Measurements from ENCODE around the gene TNS2. TPM values are rescaled to one million over a fixed set of nuclear protein-coding genes. Genes with fewer than 3 reads are reported as not detected.
"Not testable (repeated sequence)": the region's sequence is repeated elsewhere in the genome, so short reads cannot be mapped to it uniquely, and the experiment has no call there.

Gene TNS2
- total and polyA plus RNA-seq, 2 donors (not counting 1 experiment from before 2014, with no cell fraction given): 0.60 to 1.3 TPM

DNA sequence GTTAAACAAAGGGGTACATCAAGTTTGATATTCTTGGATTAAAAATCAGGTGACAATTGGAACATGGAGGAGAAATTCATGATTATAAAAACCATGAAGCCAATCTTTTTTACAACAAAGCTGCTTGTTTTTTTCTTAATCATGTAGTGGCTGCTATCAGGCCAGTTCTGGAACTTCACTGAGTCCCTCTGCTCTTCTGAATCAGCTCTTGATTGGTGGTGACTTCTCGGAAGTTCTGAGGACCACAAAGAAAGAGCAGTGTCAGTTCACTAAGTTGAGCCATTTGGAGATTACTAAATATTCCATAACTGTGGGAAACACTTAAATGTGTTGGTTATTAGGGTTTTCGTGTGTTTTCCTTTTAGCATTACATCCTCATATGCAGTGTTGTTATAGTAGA lies 35.2 kb upstream of the TNS2 start:
- POLR2A ChIA-PET: no interaction called here

DNA sequence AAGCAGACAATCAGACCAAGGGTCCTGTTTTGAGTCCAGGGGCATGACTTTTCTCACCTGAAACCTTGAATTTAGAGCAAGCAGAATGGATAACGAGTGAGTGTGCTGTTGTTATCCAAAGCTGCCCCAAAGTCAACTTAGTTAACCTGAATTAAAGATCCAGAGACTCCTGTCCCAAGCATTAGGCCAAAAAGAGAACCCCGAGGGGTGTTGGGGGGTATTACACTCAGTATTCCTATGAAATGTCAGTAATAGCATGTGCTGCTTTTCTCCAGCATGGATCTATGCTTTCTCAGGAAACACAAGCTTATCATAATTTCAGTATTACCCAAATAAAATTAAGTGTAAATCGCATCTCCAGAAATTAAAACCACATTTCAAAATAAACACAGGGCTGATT lies 24.6 kb upstream of the TNS2 start:
- Mint-ChIP-seq H3K27me3 (no peaks in the 10 kb centered on the region), H3K27ac (no peak overlapping the region), H3K4me3 (no peak overlapping the region), H3K4me1 (no peaks in the 10 kb centered on the region), H3K9me3 (ENCODE audit: insufficient read depth) (no peaks in the 10 kb centered on the region)
- Histone ChIP-seq H3K79me2 (ENCODE audit: control insufficient read depth, insufficient read depth, low read length) (no peaks in the 10 kb centered on the region), H3K27me3 (replicated peaks in 1 of 4; ENCODE audit: control extremely low read depth in 1 of 4, control insufficient read depth in 3 of 4, insufficient read depth in 4 of 4, low read length in 3 of 4) (no peaks in the 10 kb centered on the region), H3K4me1 (ENCODE audit: control insufficient read depth in 2 of 2, insufficient read depth in 2 of 2, low read length in 2 of 2) (no peaks in the 10 kb centered on the region), H3K4me2 (replicated peaks; ENCODE audit: low read depth, low read length, poor library complexity, severe bottlenecking) (no peak overlapping the region), H3K27ac (ENCODE audit: low read length in 2 of 2) (no peak overlapping the region), H4K20me1 (ENCODE audit: control insufficient read depth, insufficient read depth, low read length, poor library complexity, severe bottlenecking) (peaks cover 32% of the 10 kb centered on the region), H3K9me3 (ENCODE audit: control extremely low read depth in 1 of 3, control insufficient read depth in 2 of 3, insufficient read depth in 1 of 3, low read length in 2 of 3) (no peaks in the 10 kb centered on the region), H2AFZ (ENCODE audit: insufficient read depth, low read depth, low read length, poor library complexity, severe bottlenecking) (no peak overlapping the region), H3K4me3 (ENCODE audit: control extremely low read depth in 1 of 5, extremely low read depth in 1 of 5, insufficient read depth in 1 of 5, low read depth in 2 of 5, low read length in 4 of 5) (no peak overlapping the region), H3K36me3 (replicated peaks in 1 of 2; ENCODE audit: control extremely low read depth in 1 of 2, control insufficient read depth in 1 of 2, extremely low read depth in 1 of 2, insufficient read depth in 2 of 2, low read length in 1 of 2) (peaks cover 21 to 88% of the 10 kb centered on the region in 2 experiments), H3K9ac (ENCODE audit: low read length) (no peak overlapping the region)
- no peak for ATAC-seq (ENCODE audit: low read depth)
- intact Hi-C loops (cut with micrococcal nuclease): no loop called here
- TF ChIP-seq EZH2 (IDR thresholded peaks at IDR 0.05; ENCODE audit: borderline replicate concordance, insufficient read depth, low read depth, low read length, poor library complexity, severe bottlenecking): no peak
- TF ChIP-seq, protein P1, sequence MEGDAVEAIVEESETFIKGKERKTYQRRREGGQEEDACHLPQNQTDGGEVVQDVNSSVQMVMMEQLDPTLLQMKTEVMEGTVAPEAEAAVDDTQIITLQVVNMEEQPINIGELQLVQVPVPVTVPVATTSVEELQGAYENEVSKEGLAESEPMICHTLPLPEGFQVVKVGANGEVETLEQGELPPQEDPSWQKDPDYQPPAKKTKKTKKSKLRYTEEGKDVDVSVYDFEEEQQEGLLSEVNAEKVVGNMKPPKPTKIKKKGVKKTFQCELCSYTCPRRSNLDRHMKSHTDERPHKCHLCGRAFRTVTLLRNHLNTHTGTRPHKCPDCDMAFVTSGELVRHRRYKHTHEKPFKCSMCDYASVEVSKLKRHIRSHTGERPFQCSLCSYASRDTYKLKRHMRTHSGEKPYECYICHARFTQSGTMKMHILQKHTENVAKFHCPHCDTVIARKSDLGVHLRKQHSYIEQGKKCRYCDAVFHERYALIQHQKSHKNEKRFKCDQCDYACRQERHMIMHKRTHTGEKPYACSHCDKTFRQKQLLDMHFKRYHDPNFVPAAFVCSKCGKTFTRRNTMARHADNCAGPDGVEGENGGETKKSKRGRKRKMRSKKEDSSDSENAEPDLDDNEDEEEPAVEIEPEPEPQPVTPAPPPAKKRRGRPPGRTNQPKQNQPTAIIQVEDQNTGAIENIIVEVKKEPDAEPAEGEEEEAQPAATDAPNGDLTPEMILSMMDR (IDR thresholded peaks at IDR 0.05): no peak
- ChIA-PET POLR2A (interaction anchor here (0.6 kb wide), 1 partner anchor 241 kb away, joined by 8 read pairs; no protein-coding TSS in a partner anchor), CTCF (no interaction called here)
- no CpG with 5 or more reads among the region's 3 CpGs for WGBS (ENCODE audit: insufficient coverage)
- DNase-seq: no peak

More for the DNA sequence above, 35.2 kb upstream of the TNS2 start:
- peaks cover 5 to 61% of the 10 kb centered on the region in 2 experiments for H3K36me3 ChIP-seq (replicated peaks in 1 of 2; ENCODE audit: control extremely low read depth in 1 of 2, control insufficient read depth in 1 of 2, extremely low read depth in 1 of 2, insufficient read depth in 2 of 2, low read length in 1 of 2)
- no peak overlapping the region for H3K4me3 Mint-ChIP-seq
- CTCF ChIA-PET: no interaction called here
- no peak for TF ChIP-seq EZH2 (IDR thresholded peaks at IDR 0.05; ENCODE audit: borderline replicate concordance, insufficient read depth, low read depth, low read length, poor library complexity, severe bottlenecking)
- TF ChIP-seq, protein P1 (IDR thresholded peaks at IDR 0.05): no peak
- no peak overlapping the region for H3K27ac Mint-ChIP-seq
- H3K9me3 Mint-ChIP-seq (ENCODE audit: insufficient read depth): no peaks in the 10 kb centered on the region
- H3K4me3 ChIP-seq (ENCODE audit: control extremely low read depth in 1 of 5, extremely low read depth in 1 of 5, insufficient read depth in 1 of 5, low read depth in 2 of 5, low read length in 4 of 5): no peak overlapping the region
- intact Hi-C loops (cut with micrococcal nuclease): no loop called here
- H3K79me2 ChIP-seq (ENCODE audit: control insufficient read depth, insufficient read depth, low read length): peaks cover 78% of the 10 kb centered on the region
- H3K4me1 ChIP-seq (ENCODE audit: control insufficient read depth in 2 of 2, insufficient read depth in 2 of 2, low read length in 2 of 2): peaks cover 6 to 13% of the 10 kb centered on the region in 2 donors
- no CpG with 5 or more reads among the region's 2 CpGs for WGBS (ENCODE audit: insufficient coverage)
- ATAC-seq (ENCODE audit: low read depth): no peak
- no peaks in the 10 kb centered on the region for H3K27me3 ChIP-seq (replicated peaks in 1 of 4; ENCODE audit: control extremely low read depth in 1 of 4, control insufficient read depth in 3 of 4, insufficient read depth in 4 of 4, low read length in 3 of 4)
- peaks cover 36% of the 10 kb centered on the region for H3K4me1 Mint-ChIP-seq
- H3K9me3 ChIP-seq (ENCODE audit: control extremely low read depth in 1 of 3, control insufficient read depth in 2 of 3, insufficient read depth in 1 of 3, low read length in 2 of 3): no peaks in the 10 kb centered on the region
- H2AFZ ChIP-seq (ENCODE audit: insufficient read depth, low read depth, low read length, poor library complexity, severe bottlenecking): no peak overlapping the region
- H3K4me2 ChIP-seq (replicated peaks; ENCODE audit: low read depth, low read length, poor library complexity, severe bottlenecking): no peak overlapping the region
- no peaks in the 10 kb centered on the region for H3K27me3 Mint-ChIP-seq
- peaks cover 83% of the 10 kb centered on the region for H4K20me1 ChIP-seq (ENCODE audit: control insufficient read depth, insufficient read depth, low read length, poor library complexity, severe bottlenecking)
- no peak overlapping the region for H3K9ac ChIP-seq (ENCODE audit: low read length)
- H3K27ac ChIP-seq (ENCODE audit: low read length in 2 of 2): no peak overlapping the region
- DNase-seq: no peak

DNA sequence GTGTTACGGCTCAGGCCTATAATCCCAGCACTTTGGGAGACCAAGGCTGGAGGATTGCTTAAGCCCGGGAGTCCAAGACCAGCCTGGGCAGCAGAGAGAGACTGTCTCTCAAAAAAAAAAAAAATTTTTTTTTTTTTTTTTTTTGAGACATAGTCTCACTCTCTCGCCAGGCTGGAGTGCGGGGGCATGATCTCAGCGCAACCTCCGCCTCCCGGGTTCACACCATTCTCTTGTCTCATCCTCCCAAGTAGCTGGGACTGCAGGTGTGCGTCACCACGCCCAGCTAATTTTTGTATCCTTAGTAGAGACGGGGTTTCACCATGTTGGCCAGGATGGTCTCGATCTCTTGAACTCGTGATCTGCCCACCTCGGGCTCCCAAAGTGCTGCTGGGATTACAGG lies 22.9 kb upstream of the TNS2 start:
- Histone ChIP-seq H4K20me1 (ENCODE audit: control insufficient read depth, insufficient read depth, low read length, poor library complexity, severe bottlenecking) (peaks cover 30% of the 10 kb centered on the region), H3K36me3 (replicated peaks in 1 of 2; ENCODE audit: control extremely low read depth in 1 of 2, control insufficient read depth in 1 of 2, extremely low read depth in 1 of 2, insufficient read depth in 2 of 2, low read length in 1 of 2) (peaks cover 17 to 87% of the 10 kb centered on the region in 2 experiments)
- H2AFZ ChIP-seq (ENCODE audit: insufficient read depth, low read depth, low read length, poor library complexity, severe bottlenecking); H3K4me3 ChIP-seq (ENCODE audit: control extremely low read depth in 1 of 5, extremely low read depth in 1 of 5, insufficient read depth in 1 of 5, low read depth in 2 of 5, low read length in 4 of 5); H3K4me1 ChIP-seq (ENCODE audit: control insufficient read depth in 2 of 2, insufficient read depth in 2 of 2, low read length in 2 of 2); H3K79me2 ChIP-seq (ENCODE audit: control insufficient read depth, insufficient read depth, low read length); H3K27me3 Mint-ChIP-seq; H3K27ac ChIP-seq (ENCODE audit: low read length in 2 of 2); H3K9ac ChIP-seq (ENCODE audit: low read length); H3K4me2 ChIP-seq (replicated peaks; ENCODE audit: low read depth, low read length, poor library complexity, severe bottlenecking); intact Hi-C loops (cut with micrococcal nuclease); H3K9me3 Mint-ChIP-seq (ENCODE audit: insufficient read depth); H3K4me3 Mint-ChIP-seq; ATAC-seq (ENCODE audit: low read depth); POLR2A ChIA-PET; DNase-seq; H3K27ac Mint-ChIP-seq; H3K27me3 ChIP-seq (replicated peaks in 1 of 4; ENCODE audit: control extremely low read depth in 1 of 4, control insufficient read depth in 3 of 4, insufficient read depth in 4 of 4, low read length in 3 of 4); H3K4me1 Mint-ChIP-seq; H3K9me3 ChIP-seq (ENCODE audit: control extremely low read depth in 1 of 3, control insufficient read depth in 2 of 3, insufficient read depth in 1 of 3, low read length in 2 of 3): not testable (repeated sequence)
- CTCF ChIA-PET: interaction anchor here (0.9 to 1.4 kb wide), 2 partner anchors 11 to 21 kb away, joined by 3 read pairs; no protein-coding TSS in a partner anchor
- WGBS (ENCODE audit: insufficient coverage): 88% methylated on average over 8 of the region's 13 CpGs
